ENCODE data around the gene TRIM72.

- no peak for TF ChIP-seq CTCF (IDR thresholded peaks at IDR 0.05)
- no peak for TF ChIP-seq POLR2A (IDR thresholded peaks at IDR 0.05)
Observed at GRCh38 chr16:31258366-31258765, 44.4 kb downstream of the TRIM72 start.
